HG02870 (cell line): ENCODE measurements around the gene ANTXRL.
"Not testable (repeated sequence)": the region's sequence is repeated elsewhere in the genome, so short reads cannot be mapped to it uniquely, and the experiment has no call there.

Source experiments
- ATAC-seq: cut with Tn5 transposase; IDR thresholded peaks from one replicate; pipeline ENCODE4 v1.9.1; 2021; ENCODE audit warnings: mild to moderate bottlenecking, moderate library complexity; ENCODE audit not compliant: unreplicated experiment

Gene ANTXRL

GRCh38 chr10:46254007-46254383, 32.8 kb upstream of the ANTXRL start:
- no peak for ATAC-seq

DNA sequence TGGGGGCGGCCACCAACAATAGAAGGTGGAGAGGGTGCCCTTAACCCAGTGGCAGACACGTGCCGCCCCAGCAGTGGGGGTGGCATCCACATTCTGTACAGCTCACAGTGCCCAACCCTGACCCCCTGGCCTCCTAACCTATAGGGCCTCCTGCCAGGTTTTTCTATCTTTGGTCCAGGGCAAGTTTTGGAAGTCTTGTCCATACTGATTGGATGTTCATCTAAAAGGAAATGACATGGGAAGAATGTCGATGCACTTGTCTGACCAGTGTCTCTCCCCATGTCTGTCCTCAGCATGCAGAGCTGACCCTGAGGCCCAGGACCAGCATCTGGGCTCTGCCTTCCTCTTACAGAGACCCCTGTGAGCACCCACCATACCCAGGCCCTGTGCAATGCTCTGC, 32.3 kb upstream of the ANTXRL start:
- no peak for ATAC-seq

GRCh38 chr10:46255210-46255609, 31.6 kb upstream of the ANTXRL start:
- ATAC-seq, result not testable (repeated sequence)

GRCh38 chr10:46255801-46256747, 30.7 kb upstream of the ANTXRL start:
- no peak for ATAC-seq

DNA sequence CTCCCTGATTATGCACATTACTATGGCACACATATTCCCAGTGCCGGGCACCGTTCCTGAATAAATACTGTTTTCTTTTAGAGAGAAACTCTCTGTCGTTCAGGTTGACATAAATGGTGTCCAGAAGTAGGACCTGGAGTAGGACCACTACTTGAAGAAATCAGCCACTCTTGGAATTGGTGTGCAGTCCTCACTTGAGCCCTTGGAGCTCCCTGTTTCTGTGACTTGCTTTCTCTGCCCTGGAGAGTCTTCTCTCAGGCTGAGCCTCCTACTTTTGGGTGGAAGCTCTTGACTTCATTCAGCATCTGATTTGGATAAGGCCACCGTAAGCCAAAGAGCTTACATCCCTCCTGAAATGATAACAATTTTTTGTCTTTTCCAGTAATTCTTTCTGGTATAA, 29.7 kb upstream of the ANTXRL start:
- ATAC-seq, result no peak

DNA sequence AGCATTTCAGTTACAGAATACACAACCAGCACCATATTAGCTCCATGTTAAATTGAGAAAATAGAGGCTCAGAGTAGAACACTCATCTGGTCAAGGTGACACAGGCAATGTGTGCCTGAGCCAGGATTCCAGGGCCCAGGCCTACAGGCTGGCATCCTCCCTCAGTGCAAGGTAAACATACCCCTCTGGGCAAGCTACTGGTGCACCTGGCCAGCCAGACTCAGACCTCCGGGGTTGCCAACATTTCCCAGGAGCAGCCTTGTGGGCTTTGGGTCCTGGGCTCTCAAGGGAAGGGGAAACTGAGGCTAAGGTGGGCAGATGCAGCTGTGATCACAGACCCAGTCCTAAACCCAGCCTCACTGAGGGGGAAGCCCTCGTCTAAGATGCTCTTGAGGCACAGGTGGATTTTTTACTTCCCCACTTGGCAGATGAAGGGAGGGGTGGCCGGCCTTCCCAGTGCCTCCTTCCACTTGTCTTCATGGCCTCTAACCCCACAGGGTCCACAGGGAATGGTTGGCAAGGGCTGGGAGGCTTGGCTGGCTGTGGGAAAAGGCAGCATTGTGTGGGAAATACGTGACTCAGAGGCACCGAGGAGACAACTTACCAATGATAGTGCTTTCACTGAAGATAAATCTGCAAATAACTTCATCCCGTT, 23.8 kb upstream of the ANTXRL start:
- not testable (repeated sequence) for ATAC-seq

DNA sequence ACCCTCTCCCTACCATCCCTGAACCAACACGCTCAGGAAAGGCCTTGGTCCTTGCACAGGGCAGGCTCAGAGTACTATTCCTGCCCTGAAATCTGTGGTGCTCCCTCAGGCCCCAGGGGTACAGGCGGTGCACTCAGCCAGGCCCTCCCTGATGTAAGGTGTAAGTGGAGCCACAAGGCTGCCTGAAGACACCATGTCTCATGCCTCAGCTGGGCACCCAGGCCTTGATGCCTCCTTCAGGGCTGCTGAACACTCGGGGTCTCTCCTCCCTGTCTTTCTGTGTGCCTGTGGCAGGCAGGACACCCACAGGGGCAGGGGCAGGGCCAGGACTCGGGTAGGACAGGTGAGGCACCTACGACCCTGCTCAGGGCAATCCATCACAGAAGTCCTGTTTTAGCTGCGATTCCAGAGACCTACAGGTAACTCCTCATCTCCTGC, 22.9 kb upstream of the ANTXRL start:
- no peak for ATAC-seq

GRCh38 chr10:46264336-46264735, 22.5 kb upstream of the ANTXRL start:
- ATAC-seq, result no peak

- no peak for ATAC-seq
Observed at GRCh38 chr10:46264737-46265368, 21.9 kb upstream of the ANTXRL start.

- ATAC-seq, result not testable (repeated sequence)
Observed at GRCh38 chr10:46265566-46266305, 21.1 kb upstream of the ANTXRL start.

DNA sequence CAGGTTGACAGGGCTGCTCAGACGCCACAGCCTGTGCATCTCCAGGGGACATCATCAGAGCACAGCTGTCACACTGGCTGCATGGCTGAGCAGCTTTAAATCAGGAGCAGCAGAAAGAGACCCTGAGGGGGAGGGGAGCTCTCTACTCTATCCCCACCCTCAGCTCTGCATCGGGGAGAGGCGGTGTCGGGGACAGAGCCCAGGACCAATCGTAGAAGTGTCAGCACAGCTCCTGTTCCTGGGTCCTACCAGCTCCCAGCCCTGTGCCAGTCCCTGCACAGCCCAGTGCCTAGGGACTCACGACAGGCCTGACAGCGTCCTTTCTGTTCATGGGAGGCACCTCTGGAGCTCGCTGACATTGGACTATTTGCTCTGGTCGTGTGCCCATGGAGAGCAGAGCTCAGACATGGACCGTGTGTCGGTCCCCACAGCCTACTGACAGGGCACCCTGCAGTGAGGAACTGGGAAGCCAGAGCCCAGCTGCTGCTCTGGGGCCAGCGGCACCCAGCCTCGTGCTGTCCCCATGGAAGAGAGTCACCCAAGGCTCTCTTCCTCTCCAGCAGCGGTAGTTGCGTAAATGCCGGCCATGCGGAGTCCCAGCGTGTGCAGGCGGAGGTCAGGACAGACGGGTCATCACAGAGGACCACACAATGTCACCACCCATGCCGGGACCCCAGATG, 20.4 kb upstream of the ANTXRL start:
- ATAC-seq, result no peak

GRCh38 chr10:46267132-46267985, 19.4 kb upstream of the ANTXRL start:
- no peak for ATAC-seq

DNA sequence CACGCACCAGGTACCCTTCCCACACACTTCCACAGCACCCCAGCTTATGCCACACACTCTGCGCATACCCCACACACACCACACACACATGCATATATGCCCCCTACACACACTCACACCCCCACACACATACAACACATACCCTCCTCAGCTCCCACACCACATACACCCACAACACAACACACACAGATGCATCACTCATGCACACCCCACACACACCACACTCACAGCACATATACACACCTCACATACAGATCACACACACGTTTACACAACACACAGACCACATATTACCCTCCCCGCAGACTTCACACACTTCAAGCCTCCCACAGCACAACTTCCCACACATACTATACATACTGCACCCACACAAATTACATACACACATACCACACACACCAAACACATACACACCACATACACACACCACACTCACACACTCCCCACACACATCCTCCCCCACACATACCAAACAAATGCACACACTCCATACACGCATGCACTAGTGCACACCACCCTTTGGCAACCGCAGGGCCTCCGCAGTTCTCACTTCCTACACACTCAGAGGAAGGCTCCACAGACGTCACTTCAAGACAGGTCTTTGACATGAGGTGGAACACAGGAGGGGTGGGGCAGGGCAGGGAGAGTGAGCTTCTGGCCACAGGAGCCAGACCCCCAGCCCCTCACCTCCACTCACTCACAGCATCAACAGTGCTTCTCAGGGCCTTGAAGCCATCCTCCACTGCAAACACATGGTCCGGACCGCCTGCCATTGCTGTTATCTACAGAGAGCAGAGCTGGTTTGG, 18.5 kb upstream of the ANTXRL start:
- ATAC-seq, result peak; percentile 92

- ATAC-seq, result not testable (repeated sequence)
Observed at GRCh38 chr10:46269554-46270053, 17.2 kb upstream of the ANTXRL start.

GRCh38 chr10:46270086-46270811, 16.5 kb upstream of the ANTXRL start:
- peak; percentile 23 for ATAC-seq

DNA sequence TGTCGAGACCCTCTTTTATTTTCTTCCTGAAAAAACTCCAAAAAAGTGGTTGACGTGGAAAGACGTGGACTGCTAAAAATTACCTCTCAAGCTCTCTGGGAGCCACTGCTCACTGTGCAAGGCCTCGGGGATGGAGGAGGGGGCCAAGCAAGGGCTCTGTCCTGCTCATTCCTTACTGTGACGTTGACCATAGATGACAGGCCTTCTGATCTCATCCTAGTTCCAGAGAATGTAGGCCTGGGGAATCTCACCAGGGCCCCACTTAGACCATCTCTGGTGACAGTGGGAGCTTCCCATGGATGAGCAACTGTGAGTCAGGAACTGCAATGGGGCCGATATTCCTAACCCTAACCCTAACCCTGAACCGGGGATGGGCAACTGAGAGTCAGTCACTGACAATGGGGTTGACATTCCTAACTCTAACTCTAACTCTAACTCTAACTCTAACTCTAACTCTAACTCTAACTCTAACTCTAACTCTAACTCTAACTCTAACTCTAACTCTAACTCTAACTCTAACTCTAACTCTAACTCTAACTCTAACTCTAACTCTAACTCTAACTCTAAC, 15.8 kb upstream of the ANTXRL start:
- ATAC-seq, result not testable (repeated sequence)

GRCh38 chr10:46271795-46272499, 14.8 kb upstream of the ANTXRL start:
- not testable (repeated sequence) for ATAC-seq
